22Rv1 (cell line): Measurements from ENCODE around the gene MAPK13.

Experiments
- H3K27ac ChIP-seq: fragments of 450-650 bp; 2 replicates; pipeline ENCODE4 v1.5.1; 2017
- CTCF ChIP-seq: fragments of 450-650 bp; IDR thresholded peaks from 2 replicates; pipeline ENCODE4 v1.5.1; 2017; ENCODE audit warnings: mild to moderate bottlenecking
- ZFX ChIP-seq: fragments of 450-650 bp; IDR thresholded peaks from 2 replicates; pipeline ENCODE4 v1.6.1; 2017; ENCODE audit warnings: antibody characterized with exemption, borderline replicate concordance

Gene MAPK13

GRCh38 chr6:36186199-36186598, 55.9 kb downstream of the MAPK13 start:
- no peak for TF ChIP-seq ZFX
- TF ChIP-seq CTCF, result no peak
- H3K27ac ChIP-seq, result no peak overlapping the region

GRCh38 chr6:36187446-36187845, 57.1 kb downstream of the MAPK13 start:
- no peak overlapping the region for H3K27ac ChIP-seq
- TF ChIP-seq ZFX, result no peak
- TF ChIP-seq CTCF, result no peak
